Right lobe of liver (tissue), 4 donors: Measurements from ENCODE around the gene RNASEL.

Experiments used
- POLR2A ChIP-seq: fragments of 450-650 bp; IDR thresholded peaks from one replicate; pipeline ENCODE4 v1.6.1; 2017; ENCODE audit warnings: antibody characterized with exemption, mild to moderate bottlenecking
- TF ChIP-seq, protein P1 (sequence below), 4 donors: fragments of 200-600 bp in 3 of 4; fragments of 450-650 bp in 1 of 4; IDR thresholded peaks; one replicate each; pipeline versions ENCODE4 v1.5.1 to v1.8.0; 2016 to 2022; ENCODE audit warnings: antibody characterized with exemption in 4 of 4, mild to moderate bottlenecking in 2 of 4
- donor health status: DM: no; HTN: no; CAD: no.
- donor health status: DM: no; HTN: no; CAD: no.
- donor health status: DM: no; HTN: yes; CAD: no.

DNA sequence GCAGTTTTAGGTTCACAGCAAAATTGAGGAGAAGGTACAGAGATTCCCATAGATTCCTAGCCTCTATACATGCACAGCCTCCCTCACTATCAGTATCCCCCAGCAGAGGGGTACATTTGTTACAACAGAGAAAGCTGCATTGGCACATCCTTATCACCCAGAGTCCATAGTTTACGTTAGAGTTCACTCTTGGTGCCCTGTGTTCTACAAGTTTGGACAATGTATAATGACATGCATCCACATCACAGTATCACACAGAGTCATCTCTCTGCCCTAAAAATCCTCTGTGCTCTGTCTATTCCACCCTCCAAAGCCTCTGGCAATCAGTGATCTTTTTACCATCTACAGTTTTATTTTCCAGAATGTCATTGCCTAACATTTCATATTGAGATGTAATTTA lies 37.5 kb upstream of the RNASEL start:
- TF ChIP-seq, protein P1, sequence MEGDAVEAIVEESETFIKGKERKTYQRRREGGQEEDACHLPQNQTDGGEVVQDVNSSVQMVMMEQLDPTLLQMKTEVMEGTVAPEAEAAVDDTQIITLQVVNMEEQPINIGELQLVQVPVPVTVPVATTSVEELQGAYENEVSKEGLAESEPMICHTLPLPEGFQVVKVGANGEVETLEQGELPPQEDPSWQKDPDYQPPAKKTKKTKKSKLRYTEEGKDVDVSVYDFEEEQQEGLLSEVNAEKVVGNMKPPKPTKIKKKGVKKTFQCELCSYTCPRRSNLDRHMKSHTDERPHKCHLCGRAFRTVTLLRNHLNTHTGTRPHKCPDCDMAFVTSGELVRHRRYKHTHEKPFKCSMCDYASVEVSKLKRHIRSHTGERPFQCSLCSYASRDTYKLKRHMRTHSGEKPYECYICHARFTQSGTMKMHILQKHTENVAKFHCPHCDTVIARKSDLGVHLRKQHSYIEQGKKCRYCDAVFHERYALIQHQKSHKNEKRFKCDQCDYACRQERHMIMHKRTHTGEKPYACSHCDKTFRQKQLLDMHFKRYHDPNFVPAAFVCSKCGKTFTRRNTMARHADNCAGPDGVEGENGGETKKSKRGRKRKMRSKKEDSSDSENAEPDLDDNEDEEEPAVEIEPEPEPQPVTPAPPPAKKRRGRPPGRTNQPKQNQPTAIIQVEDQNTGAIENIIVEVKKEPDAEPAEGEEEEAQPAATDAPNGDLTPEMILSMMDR (IDR thresholded peaks at IDR 0.05), result no peak
- TF ChIP-seq POLR2A, result no peak
